ENCODE data around the gene ABCA13. TPM values are rescaled to one million over a fixed set of nuclear protein-coding genes. Genes with fewer than 3 reads are reported as not detected.
"Not testable (repeated sequence)": the region's sequence is repeated elsewhere in the genome, so short reads cannot be mapped to it uniquely, and the experiment has no call there.

Gene ABCA13
- total and polyA plus RNA-seq, 2 experiments from 2014 or later: 0.21 to 0.50 TPM

- DNase-seq (ENCODE audit: low read depth in 1 of 2, low spot score in 1 of 2): no peak
- Histone ChIP-seq H3K27me3 (no peaks in the 10 kb centered on the region), H3K9me3 (ENCODE audit: low read depth) (no peaks in the 10 kb centered on the region), H3K27ac (no peak overlapping the region), H3K4me3 (no peak overlapping the region), H3K4me1 (ENCODE audit: low read depth) (peaks cover 7% of the 10 kb centered on the region), H3K36me3 (no peaks in the 10 kb centered on the region)
- TF ChIP-seq CTCF (IDR thresholded peaks at IDR 0.05; ENCODE audit: low read depth, low read length): no peak
Measured at GRCh38 chr7:48193421-48193820, 22.2 kb downstream of the ABCA13 start.

GRCh38 chr7:48200946-48201589 lies 29.8 kb downstream of the ABCA13 start:
- H3K27ac ChIP-seq; H3K27me3 ChIP-seq; DNase-seq (ENCODE audit: low read depth in 1 of 2, low spot score in 1 of 2); H3K4me1 ChIP-seq (ENCODE audit: low read depth); H3K4me3 ChIP-seq; H3K36me3 ChIP-seq; H3K9me3 ChIP-seq (ENCODE audit: low read depth): not testable (repeated sequence)

GRCh38 chr7:48202916-48203315 lies 31.7 kb downstream of the ABCA13 start:
- not testable (repeated sequence) for H3K4me1 ChIP-seq (ENCODE audit: low read depth); H3K27me3 ChIP-seq; H3K36me3 ChIP-seq; H3K9me3 ChIP-seq (ENCODE audit: low read depth); H3K4me3 ChIP-seq; DNase-seq (ENCODE audit: low read depth in 1 of 2, low spot score in 1 of 2); H3K27ac ChIP-seq

GRCh38 chr7:48207155-48207675 lies 36.0 kb downstream of the ABCA13 start:
- no peak overlapping the region for H3K27ac ChIP-seq
- no peak overlapping the region for H3K4me3 ChIP-seq
- no peaks in the 10 kb centered on the region for H3K9me3 ChIP-seq (ENCODE audit: low read depth)
- no peaks in the 10 kb centered on the region for H3K36me3 ChIP-seq
- no peaks in the 10 kb centered on the region for H3K4me1 ChIP-seq (ENCODE audit: low read depth)
- TF ChIP-seq CTCF (IDR thresholded peaks at IDR 0.05; ENCODE audit: low read depth, low read length): no peak
- DNase-seq (ENCODE audit: low read depth in 1 of 2, low spot score in 1 of 2): no peak
- no peaks in the 10 kb centered on the region for H3K27me3 ChIP-seq

GRCh38 chr7:48209004-48209600 lies 37.8 kb downstream of the ABCA13 start:
- H3K4me1 ChIP-seq (ENCODE audit: low read depth): no peaks in the 10 kb centered on the region
- DNase-seq (ENCODE audit: low read depth in 1 of 2, low spot score in 1 of 2): no peak
- no peaks in the 10 kb centered on the region for H3K27me3 ChIP-seq
- H3K27ac ChIP-seq: no peak overlapping the region
- H3K36me3 ChIP-seq: no peaks in the 10 kb centered on the region
- H3K9me3 ChIP-seq (ENCODE audit: low read depth): no peaks in the 10 kb centered on the region
- H3K4me3 ChIP-seq: no peak overlapping the region
- no peak for TF ChIP-seq CTCF (IDR thresholded peaks at IDR 0.05; ENCODE audit: low read depth, low read length)

GRCh38 chr7:48213226-48213625 lies 42.0 kb downstream of the ABCA13 start:
- H3K4me3 ChIP-seq: no peak overlapping the region

More at GRCh38 chr7:48213226-48213625, 42.0 kb downstream of the ABCA13 start:
- Histone ChIP-seq H3K9me3 (ENCODE audit: low read depth) (no peaks in the 10 kb centered on the region), H3K27ac (no peak overlapping the region), H3K36me3 (no peaks in the 10 kb centered on the region), H3K27me3 (no peaks in the 10 kb centered on the region), H3K4me1 (ENCODE audit: low read depth) (peaks cover 5% of the 10 kb centered on the region)
- DNase-seq (ENCODE audit: low read depth in 1 of 2, low spot score in 1 of 2): no peak
- no peak for TF ChIP-seq CTCF (IDR thresholded peaks at IDR 0.05; ENCODE audit: low read depth, low read length)

All from cardiac muscle cell (in vitro differentiated cells and primary cell).